ENCODE results near the gene NXPE3.

The NXPE3 gene

DNA sequence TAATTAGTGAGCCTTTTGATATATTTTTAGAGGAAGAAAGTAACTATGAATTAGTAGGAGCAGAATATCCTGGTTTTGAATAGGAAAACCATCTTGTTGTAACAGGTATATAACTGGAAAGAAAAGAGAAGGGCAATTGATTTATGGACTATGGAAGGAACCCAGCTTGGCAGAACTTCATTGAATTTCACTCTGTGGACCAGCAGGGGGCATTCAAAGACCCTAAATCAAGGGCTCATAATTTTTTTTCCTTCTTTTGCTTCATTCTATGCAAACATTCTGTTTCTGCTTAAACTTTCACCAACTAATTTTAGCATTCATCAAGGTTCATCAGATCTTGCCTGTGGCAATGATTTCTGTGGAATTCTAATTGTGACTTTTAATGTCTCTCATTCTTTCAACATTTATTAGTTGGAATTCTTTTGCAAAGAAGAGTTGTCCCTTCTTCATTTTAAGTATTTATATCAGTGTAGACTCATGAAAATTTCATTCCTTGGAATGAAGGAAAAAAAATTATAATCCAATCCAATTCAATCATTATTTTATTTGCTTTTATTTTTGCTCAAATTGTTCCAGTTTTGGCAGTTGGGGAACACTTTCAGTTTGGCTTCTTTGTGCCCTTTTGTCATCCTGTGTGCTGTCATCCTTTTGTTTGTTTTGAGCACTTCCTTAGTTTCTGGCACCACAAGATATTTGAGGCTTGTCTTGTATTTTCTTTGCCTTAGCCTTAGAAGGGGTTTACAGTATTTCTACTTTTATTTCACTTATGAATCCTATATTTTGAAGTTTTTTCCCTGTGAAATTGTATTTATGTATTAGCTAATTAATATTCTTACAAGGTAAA is 30.4 kb downstream of the NXPE3 start:
- Histone ChIP-seq H3K4me3 (ENCODE audit: low read depth, low read length) (no peak overlapping the region), H3K36me3 (peaks cover 4% of the 10 kb centered on the region), H3K27me3 (no peaks in the 10 kb centered on the region), H3K9me3 (no peaks in the 10 kb centered on the region), H3K4me1 (peaks cover 8% of the 10 kb centered on the region; the same call in 1 of the 2 replicates)
- TF ChIP-seq, protein P1, sequence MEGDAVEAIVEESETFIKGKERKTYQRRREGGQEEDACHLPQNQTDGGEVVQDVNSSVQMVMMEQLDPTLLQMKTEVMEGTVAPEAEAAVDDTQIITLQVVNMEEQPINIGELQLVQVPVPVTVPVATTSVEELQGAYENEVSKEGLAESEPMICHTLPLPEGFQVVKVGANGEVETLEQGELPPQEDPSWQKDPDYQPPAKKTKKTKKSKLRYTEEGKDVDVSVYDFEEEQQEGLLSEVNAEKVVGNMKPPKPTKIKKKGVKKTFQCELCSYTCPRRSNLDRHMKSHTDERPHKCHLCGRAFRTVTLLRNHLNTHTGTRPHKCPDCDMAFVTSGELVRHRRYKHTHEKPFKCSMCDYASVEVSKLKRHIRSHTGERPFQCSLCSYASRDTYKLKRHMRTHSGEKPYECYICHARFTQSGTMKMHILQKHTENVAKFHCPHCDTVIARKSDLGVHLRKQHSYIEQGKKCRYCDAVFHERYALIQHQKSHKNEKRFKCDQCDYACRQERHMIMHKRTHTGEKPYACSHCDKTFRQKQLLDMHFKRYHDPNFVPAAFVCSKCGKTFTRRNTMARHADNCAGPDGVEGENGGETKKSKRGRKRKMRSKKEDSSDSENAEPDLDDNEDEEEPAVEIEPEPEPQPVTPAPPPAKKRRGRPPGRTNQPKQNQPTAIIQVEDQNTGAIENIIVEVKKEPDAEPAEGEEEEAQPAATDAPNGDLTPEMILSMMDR (IDR thresholded peaks at IDR 0.05; ENCODE audit: low read depth, low read length), result peak; percentile 75
- peak; percentile 28 for DNase-seq

DNA sequence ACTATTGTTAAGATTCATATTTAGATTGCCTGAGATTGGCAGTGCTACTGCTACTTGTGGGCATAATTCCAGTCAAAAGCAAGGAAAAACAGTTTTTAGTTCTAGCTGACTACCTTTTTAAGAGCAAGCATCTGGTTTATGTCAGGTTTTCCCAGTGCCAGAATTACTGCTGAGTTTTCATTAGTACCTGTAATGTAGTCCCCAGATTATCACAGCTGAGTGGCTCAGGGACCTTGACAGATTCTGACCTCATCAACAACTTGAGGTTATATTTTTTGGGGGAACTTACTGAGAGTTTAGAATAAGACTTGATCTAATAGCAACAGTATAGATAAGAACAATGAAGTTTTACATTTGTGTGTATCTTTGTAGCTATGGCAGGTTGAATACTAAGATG is 31.0 kb downstream of the NXPE3 start:
- no peak overlapping the region for H3K4me3 ChIP-seq (ENCODE audit: low read depth, low read length)
- H3K36me3 ChIP-seq, result no peaks in the 10 kb centered on the region; the same call in none of the 2 replicates
- H3K4me1 ChIP-seq, result peaks cover 8% of the 10 kb centered on the region; the same call in 1 of the 2 replicates
- DNase-seq, result no peak
- no peaks in the 10 kb centered on the region for H3K9me3 ChIP-seq
- no peaks in the 10 kb centered on the region for H3K27me3 ChIP-seq
- TF ChIP-seq, protein P1 (IDR thresholded peaks at IDR 0.05; ENCODE audit: low read depth, low read length), result no peak

DNA sequence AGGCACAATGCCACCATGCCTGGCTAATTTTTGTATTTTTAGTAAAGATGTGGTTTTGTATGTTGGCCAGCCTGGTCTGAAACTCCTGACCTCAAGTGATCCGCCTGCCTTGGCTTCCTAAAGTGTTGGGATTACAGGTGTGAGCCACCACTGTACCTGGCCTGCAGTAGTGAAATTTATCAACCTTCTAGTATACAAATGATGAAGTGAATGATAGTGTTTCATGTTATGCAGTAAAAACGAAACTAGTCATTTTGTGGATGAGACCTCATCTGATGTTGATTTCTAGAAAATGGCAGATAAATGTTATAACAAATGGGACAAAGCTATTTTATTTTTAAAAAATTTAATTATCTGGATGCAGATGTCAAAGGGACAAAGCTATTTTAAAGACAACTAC is 32.9 kb downstream of the NXPE3 start:
- no peaks in the 10 kb centered on the region for H3K9me3 ChIP-seq
- TF ChIP-seq, protein P1 (IDR thresholded peaks at IDR 0.05; ENCODE audit: low read depth, low read length), result no peak

DNA sequence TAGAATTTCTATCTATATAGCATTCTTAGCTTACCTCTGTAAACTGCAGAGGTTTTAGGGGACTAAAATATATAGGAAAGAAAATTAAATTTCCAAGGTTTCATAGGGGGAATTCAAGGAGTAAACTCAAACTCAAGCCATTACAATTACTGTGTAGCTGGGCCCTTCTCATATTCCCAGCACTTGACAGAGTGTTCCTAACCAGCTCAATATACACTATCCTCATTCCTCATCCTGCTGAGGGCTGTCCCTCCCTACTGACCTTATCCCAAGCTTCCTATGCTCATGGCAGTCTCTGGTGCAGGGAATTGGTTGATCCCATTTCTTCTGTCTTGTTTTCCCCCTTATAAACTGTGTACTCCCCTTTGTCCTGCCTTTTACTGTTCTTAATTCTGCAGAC is 33.9 kb downstream of the NXPE3 start:
- H3K27me3 ChIP-seq, result no peaks in the 10 kb centered on the region
- no peak overlapping the region for H3K4me3 ChIP-seq (ENCODE audit: low read depth, low read length)
- H3K4me1 ChIP-seq, result peaks cover 8% of the 10 kb centered on the region; the same call in 1 of the 2 replicates
- H3K9me3 ChIP-seq, result no peaks in the 10 kb centered on the region
- TF ChIP-seq, protein P1 (IDR thresholded peaks at IDR 0.05; ENCODE audit: low read depth, low read length), result no peak
- H3K36me3 ChIP-seq, result peaks cover 9% of the 10 kb centered on the region; the same call in 1 of the 2 replicates
- no peak for DNase-seq

More for the DNA sequence above, 32.9 kb downstream of the NXPE3 start:
- Histone ChIP-seq H3K4me1 (peaks cover 8% of the 10 kb centered on the region; the same call in 1 of the 2 replicates), H3K36me3 (peaks cover 2% of the 10 kb centered on the region; the same call in 1 of the 2 replicates), H3K4me3 (ENCODE audit: low read depth, low read length) (no peak overlapping the region), H3K27me3 (no peaks in the 10 kb centered on the region)
- no peak for DNase-seq

DNA sequence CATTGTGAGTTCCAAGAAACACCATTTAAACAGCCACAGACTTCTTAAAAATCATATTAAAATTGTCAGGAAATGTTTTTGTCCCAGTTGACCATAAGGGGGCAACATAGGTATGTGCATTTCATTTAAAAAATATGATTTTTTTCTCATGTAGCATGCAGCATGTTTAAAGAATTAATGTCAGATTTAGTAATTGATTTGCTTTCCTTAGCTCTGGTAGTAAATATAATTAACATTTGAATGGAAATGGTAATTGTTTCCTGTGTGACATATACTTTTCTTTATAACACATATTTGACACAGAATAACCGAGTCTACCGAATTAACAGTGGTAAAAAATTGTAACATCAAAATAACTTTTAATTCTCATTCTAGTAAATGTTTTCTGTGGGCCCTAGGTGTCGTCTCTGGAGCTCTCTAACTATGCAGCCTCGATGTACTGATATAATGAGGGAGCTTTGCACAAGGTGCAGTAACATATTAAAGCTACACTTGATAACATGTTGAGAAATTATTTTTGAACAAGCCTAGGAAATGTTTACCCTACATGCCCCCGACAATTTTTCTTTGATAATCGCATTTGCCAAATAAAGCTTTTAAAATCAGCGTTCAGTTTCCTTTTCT is 34.9 kb downstream of the NXPE3 start:
- no peak for DNase-seq

More for the DNA sequence above, 34.9 kb downstream of the NXPE3 start:
- Histone ChIP-seq H3K36me3 (peaks cover 11% of the 10 kb centered on the region), H3K9me3 (no peaks in the 10 kb centered on the region), H3K4me1 (peaks cover 8% of the 10 kb centered on the region; the same call in 1 of the 2 replicates), H3K27me3 (no peaks in the 10 kb centered on the region), H3K4me3 (ENCODE audit: low read depth, low read length) (no peak overlapping the region)
- TF ChIP-seq, protein P1 (IDR thresholded peaks at IDR 0.05; ENCODE audit: low read depth, low read length), result peak; percentile 46

All from BE2C (cell line).